GM12892 (cell line): ENCODE data around the gene CYP4F22.

ENCODE experiments used
- POLR2A ChIP-seq: IDR thresholded peaks from 2 replicates; pipeline ENCODE4 v1.6.1; 2011; ENCODE audit warnings: low read depth, low read length, control low read depth
- POLR2AphosphoS5 ChIP-seq: IDR thresholded peaks from 2 replicates; pipeline ENCODE4 v1.6.1; 2011; ENCODE audit warnings: low read depth, low read length, control low read depth
- TAF1 ChIP-seq: IDR thresholded peaks from 2 replicates; pipeline ENCODE4 v1.6.1; 2011; ENCODE audit warnings: low read depth, mild to moderate bottlenecking, control low read depth, low read length, borderline replicate concordance

GRCh38 chr19:15529774-15530372 is 21.5 kb downstream of the CYP4F22 start:
- TF ChIP-seq POLR2AphosphoS5, result no peak
- TF ChIP-seq TAF1, result no peak
- no peak for TF ChIP-seq POLR2A
